WERI-Rb-1 (cell line): ENCODE results near the gene MILR1.

Experiments used
- DNase-seq: peaks from one replicate; pipeline ENCODE4 v3.0.0-alpha.2; 2020
- H3K27ac ChIP-seq: fragments of 250-450 bp; sonication (Bioruptor Pico); 2 replicates; pipeline ENCODE4 v1.5.1; 2020; ENCODE audit warnings: mild to moderate bottlenecking, moderate library complexity
- H3K27me3 ChIP-seq: fragments of 250-450 bp; sonication (Bioruptor Pico); 2 replicates; pipeline ENCODE4 v1.5.1; 2021; ENCODE audit warnings: mild to moderate bottlenecking, low read depth, moderate library complexity; ENCODE audit not compliant: insufficient read depth, severe bottlenecking
- H3K36me3 ChIP-seq: fragments of 250-450 bp; sonication (Bioruptor Pico); 2 replicates; pipeline ENCODE4 v1.5.1; 2020; ENCODE audit warnings: mild to moderate bottlenecking, moderate library complexity
- H3K4me3 ChIP-seq: 2 replicates; pipeline ENCODE4 v1.5.1; 2011; ENCODE audit warnings: low read depth, mild to moderate bottlenecking, control low read depth, low read length
- H3K9me3 ChIP-seq: fragments of 250-450 bp; sonication (Bioruptor Pico); 2 replicates; pipeline ENCODE4 v1.5.1; 2021; ENCODE audit warnings: mild to moderate bottlenecking, moderate library complexity; ENCODE audit not compliant: severe bottlenecking
- CTCF ChIP-seq: IDR thresholded peaks from 2 replicates; pipeline ENCODE4 v1.5.1; 2011; ENCODE audit warnings: low read depth, mild to moderate bottlenecking, control low read depth, inconsistent platforms, low read length

The MILR1 gene

GRCh38 chr17:64496348-64496785 lies 47.5 kb downstream of the MILR1 start:
- no peak for DNase-seq
- no peaks in the 10 kb centered on the region for H3K9me3 ChIP-seq
- peak overlapping the region; percentile 77 for H3K4me3 ChIP-seq
- TF ChIP-seq CTCF, result no peak
- no peaks in the 10 kb centered on the region for H3K27me3 ChIP-seq
- H3K27ac ChIP-seq, result peak overlapping the region; percentile 93
- peaks cover 58% of the 10 kb centered on the region for H3K36me3 ChIP-seq

DNA sequence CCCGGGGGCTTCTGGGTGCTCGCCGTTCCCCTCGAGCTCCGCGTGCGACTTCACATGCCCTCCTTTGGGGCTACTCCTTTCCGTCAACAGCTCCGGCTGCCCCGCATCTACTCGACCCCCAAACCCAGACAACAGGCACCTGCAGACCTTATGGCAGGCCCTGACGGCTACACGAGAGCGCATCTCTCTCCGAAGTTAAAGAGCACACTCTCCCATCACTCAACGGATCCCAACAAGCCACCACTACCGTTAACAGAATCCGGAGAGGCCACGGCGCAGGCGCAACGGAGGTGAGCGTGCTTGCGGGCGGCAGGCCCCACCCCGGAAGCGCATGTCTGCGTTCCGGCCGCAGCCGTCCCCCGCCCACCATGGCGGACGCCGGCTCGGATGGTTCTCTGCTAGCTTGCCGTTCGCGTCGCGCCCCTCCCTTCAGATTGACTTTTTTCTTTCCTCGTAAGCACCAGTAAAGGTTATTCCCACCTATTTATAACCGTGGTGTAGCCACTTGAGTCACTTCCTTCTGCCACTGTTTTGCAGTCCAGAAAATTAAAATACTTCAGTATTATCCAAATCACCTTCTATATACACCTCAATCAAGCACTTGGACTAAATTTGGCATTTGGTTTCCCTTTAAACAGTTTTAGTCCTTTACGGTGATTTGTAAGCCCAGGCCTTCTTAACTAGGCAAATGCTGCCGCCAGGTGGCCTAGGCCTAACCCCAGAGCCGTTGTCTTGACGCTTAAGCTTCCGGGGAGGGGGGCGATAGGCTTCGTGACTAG lies 48.1 kb downstream of the MILR1 start, which contains the start of gene POLG2:
Gene POLG2 (minus strand): TSS at position 269 of the 779 bp plus-strand sequence. CDS start 86 bp downstream, at position 183.
- Histone ChIP-seq H3K9me3 (no peaks in the 10 kb centered on the region), H3K36me3 (peaks cover 60% of the 10 kb centered on the region)

DNA sequence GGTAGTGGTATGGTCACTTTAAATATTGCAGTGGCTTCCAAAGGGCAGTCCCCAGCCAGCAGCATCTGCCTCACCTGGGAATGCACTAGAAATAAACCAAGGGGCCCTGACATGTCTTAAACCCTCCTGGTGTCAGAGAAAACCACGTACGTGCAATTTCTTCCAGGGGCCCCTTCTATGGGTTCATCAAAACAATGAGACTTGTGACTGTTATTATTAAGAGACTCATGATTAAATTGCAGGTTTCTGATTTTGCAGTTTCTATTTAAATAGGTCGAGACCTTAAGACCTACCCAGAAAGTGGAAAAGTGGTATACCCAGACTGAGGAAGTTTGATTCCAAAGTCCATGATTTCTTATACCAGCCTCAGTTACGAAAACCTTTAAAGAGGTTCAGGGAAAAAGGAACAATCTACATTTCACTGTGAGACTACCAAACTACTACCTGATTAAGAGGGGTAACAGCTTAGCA lies 48.7 kb downstream of the MILR1 start:
- Histone ChIP-seq H3K27me3 (no peaks in the 10 kb centered on the region), H3K9me3 (no peaks in the 10 kb centered on the region), H3K27ac (peak overlapping the region; percentile 93), H3K36me3 (peaks cover 60% of the 10 kb centered on the region), H3K4me3 (peak overlapping the region; percentile 77)
- TF ChIP-seq CTCF, result no peak
- no peak for DNase-seq

More for the DNA sequence above, 48.1 kb downstream of the MILR1 start, which contains the start of gene POLG2:
- TF ChIP-seq CTCF, result peak; percentile 76
- DNase-seq, result peak; percentile 98
- peak within 1 kb of the TSS; percentile 77 for H3K4me3 ChIP-seq
- H3K27me3 ChIP-seq, result no peaks in the 10 kb centered on the region
- peak within 1 kb of the TSS; percentile 93 for H3K27ac ChIP-seq

DNA sequence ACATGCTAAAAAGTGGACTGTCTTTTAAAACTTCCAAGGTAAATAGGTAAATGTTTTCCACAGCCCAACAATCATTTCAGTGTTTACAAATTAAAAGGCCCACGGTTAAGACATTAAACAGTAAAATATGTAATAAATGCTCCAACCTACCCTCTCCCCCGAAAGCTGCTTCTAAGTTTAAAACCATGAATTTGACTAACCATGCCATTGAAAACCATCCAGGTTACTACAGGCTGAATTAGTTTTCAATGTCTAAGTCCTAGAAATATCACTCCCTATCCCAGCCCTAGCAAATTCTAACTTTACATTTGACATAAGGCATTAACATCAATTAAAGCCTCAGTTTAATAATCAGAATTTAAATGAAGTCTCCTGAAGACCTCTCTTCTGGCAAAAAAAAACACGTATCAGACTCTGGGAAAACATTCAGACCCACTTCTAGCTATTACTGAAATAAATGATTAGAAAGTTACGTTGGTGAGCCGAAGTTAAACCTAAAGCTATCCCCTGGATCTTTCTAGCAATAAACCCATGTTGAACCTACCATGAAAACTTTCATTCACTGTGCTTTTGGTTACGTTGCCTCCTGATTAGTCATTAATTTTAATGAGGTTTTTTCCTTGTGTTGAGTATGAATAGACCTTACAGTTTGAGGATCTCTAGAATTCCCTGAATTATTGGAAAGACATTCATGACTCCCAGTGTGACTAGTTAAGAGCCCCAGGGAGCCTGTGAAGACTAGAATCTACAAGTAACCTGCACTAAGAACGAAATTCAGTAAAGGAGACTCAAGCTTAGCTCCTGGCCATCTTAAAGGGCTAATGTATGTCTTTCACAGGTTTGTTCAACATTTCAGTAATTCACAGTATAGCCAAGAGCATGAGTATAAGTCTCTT lies 49.6 kb downstream of the MILR1 start:
- DNase-seq, result no peak
- Histone ChIP-seq H3K27ac (peak overlapping the region; percentile 4; the same call in 1 of the 2 replicates), H3K9me3 (no peaks in the 10 kb centered on the region), H3K27me3 (no peaks in the 10 kb centered on the region), H3K36me3 (peaks cover 63% of the 10 kb centered on the region), H3K4me3 (no peak overlapping the region)
- no peak for TF ChIP-seq CTCF

- TF ChIP-seq CTCF, result no peak
- H3K27ac ChIP-seq, result no peak overlapping the region
- H3K36me3 ChIP-seq, result peaks cover 69% of the 10 kb centered on the region
- DNase-seq, result no peak
- H3K9me3 ChIP-seq, result no peaks in the 10 kb centered on the region
- H3K4me3 ChIP-seq, result no peak overlapping the region
- H3K27me3 ChIP-seq, result no peaks in the 10 kb centered on the region
These were observed 51.0 kb downstream of the MILR1 start for GRCh38 chr17:64499805-64500486.
